Pericardium fibroblast (primary cell): ENCODE measurements around the gene SEPTIN2. TPM values are rescaled to one million over a fixed set of nuclear protein-coding genes. Genes with fewer than 3 reads are reported as not detected.

ENCODE experiments used
- total RNA-seq: library from RNA; depleted of rRNA; stranded (reverse); fragments of >200 nt; gene quantifications from 2 replicates; pipeline ENCODE4 v1.2.3, GENCODE V29; 2015

SEPTIN2 gene
- 289 and 409 TPM in 2 replicates for total RNA-seq

GRCh38 chr2:241315879-241316631 lies at the start of gene SEPTIN2:
TSS of gene SEPTIN2 (plus strand) at chr2:241315925. CDS start at chr2:241324233, 8,308 bp downstream.

GRCh38 chr2:241315093-241315878 lies 439 bp upstream of the SEPTIN2 start, which contains the start of gene HDLBP:
TSS of gene HDLBP (minus strand) at chr2:241315672. CDS start at chr2:241266869, 48,803 bp downstream.

DNA sequence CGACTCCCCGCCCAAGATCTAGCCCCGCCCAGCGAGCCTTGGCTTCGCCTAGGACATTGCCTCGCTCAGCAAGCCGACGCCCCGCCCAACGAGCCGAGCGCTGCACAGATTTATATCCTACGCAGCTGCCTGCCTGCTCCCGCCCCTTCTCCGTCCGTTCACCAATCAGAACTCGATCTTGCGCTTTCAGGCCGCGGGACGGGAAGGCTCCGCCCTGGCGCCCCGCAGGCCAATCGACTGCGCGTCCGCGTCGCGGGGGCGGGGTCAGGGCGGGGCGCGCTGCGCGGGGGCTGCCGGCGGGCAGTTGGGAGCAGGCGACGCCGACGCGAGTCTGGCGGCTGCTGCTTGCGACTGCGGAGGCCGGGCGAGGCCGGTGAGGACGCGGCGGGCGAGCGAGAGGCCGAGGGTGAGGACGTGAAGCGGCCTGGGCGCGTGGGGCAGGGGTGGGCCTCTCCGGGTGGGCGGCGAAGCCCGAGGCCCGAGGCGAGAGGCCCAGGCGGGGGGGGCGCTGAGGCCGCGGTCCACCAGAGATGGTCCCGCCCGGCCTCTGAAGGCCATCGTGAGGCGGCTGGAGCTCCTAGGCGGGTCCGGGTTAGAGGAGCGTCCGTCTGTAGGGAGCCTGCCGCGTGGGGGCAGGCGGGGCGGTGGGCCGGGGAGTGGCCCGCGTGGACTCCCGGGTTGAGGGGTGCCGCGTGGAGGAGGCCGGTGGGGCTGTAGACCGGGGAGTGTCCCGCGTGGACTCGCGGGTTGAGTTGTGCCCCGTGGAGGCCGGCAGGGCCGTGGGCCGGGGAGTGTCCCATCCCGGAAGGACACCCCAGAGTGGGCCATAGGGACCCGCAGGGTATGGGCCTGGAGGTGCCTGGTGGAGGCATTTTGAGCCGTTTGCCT lies 40.5 kb downstream of the SEPTIN2 start, which contains the start of gene FARP2:
TSS of gene FARP2 (plus strand) at position 303 of the 888 bp plus-strand sequence. CDS start 16,823 bp downstream, outside the sequence.

Other genes starting within 250 kb of the SEPTIN2 start
- gene MTERF4, start 213.6 kb upstream of the SEPTIN2 start, total RNA-seq: 17.3 and 17.4 TPM in 2 replicates
- 1.5 and 3.2 TPM in 2 replicates for gene PASK, start 166.5 kb upstream of the SEPTIN2 start, total RNA-seq
- gene PPP1R7, start 165.5 kb upstream of the SEPTIN2 start, total RNA-seq: 40.9 and 74.5 TPM in 2 replicates
- gene ANO7, start 127.2 kb upstream of the SEPTIN2 start, total RNA-seq: 0.51 and 0.70 TPM in 2 replicates
- 520 and 711 TPM in 2 replicates for gene HDLBP, start 253 bp upstream of the SEPTIN2 start, total RNA-seq
- 33.5 and 54.5 TPM in 2 replicates for gene FARP2, start 40.4 kb downstream of the SEPTIN2 start, total RNA-seq
- gene STK25, start 192.7 kb downstream of the SEPTIN2 start, total RNA-seq: 169 and 216 TPM in 2 replicates
- gene BOK, start 242.8 kb downstream of the SEPTIN2 start, total RNA-seq: 39.5 and 79.9 TPM in 2 replicates